GM06990 (cell line): ENCODE measurements around the gene TMEM163.
"Not testable (repeated sequence)": the region's sequence is repeated elsewhere in the genome, so short reads cannot be mapped to it uniquely, and the experiment has no call there.

Experiments
- DNase-seq: peaks from one replicate; pipeline ENCODE4 v3.0.0-alpha.2; 2011; ENCODE audit not compliant: insufficient read length; ENCODE audit errors: extremely low read depth
- H3K27me3 ChIP-seq: replicated peaks from 2 replicates; pipeline ENCODE4 v1.6.0; 2011; ENCODE audit warnings: low read length; ENCODE audit not compliant: control insufficient read depth, insufficient read depth
- H3K36me3 ChIP-seq: 2 replicates; pipeline ENCODE4 v1.5.1; 2011; ENCODE audit warnings: low read length; ENCODE audit not compliant: control insufficient read depth, insufficient read depth
- H3K4me3 ChIP-seq: replicated peaks from 2 replicates; pipeline ENCODE4 v1.5.1; 2011; ENCODE audit warnings: low read depth, mild to moderate bottlenecking, control low read depth, low read length
- TF ChIP-seq, protein P1 (sequence below): IDR thresholded peaks from 2 replicates; pipeline ENCODE4 v1.5.1; 2011; ENCODE audit warnings: low read length, control low read depth, mild to moderate bottlenecking, inconsistent platforms; ENCODE audit not compliant: insufficient read depth, poor library complexity, severe bottlenecking

TMEM163 gene

DNA sequence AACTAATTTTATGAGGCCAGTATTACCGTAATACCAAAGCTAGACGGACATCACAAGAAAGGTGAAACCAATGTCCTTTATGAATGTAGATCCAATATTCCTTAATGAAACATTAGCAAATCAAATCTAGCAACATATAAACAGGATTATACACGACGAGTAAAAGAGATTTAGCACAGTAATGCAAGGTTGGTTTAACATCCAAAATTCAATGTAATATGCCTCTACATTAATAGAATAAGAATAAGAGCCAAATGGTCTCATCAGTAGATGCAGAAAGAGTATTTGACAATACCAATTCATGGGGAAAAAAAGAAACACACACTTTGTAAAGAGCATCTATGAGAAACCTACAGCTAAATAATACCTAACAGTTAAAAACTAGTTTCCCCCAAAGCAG is 99.5 kb downstream of the TMEM163 start:
- TF ChIP-seq, protein P1, sequence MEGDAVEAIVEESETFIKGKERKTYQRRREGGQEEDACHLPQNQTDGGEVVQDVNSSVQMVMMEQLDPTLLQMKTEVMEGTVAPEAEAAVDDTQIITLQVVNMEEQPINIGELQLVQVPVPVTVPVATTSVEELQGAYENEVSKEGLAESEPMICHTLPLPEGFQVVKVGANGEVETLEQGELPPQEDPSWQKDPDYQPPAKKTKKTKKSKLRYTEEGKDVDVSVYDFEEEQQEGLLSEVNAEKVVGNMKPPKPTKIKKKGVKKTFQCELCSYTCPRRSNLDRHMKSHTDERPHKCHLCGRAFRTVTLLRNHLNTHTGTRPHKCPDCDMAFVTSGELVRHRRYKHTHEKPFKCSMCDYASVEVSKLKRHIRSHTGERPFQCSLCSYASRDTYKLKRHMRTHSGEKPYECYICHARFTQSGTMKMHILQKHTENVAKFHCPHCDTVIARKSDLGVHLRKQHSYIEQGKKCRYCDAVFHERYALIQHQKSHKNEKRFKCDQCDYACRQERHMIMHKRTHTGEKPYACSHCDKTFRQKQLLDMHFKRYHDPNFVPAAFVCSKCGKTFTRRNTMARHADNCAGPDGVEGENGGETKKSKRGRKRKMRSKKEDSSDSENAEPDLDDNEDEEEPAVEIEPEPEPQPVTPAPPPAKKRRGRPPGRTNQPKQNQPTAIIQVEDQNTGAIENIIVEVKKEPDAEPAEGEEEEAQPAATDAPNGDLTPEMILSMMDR: no peak
- no peaks in the 10 kb centered on the region for H3K36me3 ChIP-seq

DNA sequence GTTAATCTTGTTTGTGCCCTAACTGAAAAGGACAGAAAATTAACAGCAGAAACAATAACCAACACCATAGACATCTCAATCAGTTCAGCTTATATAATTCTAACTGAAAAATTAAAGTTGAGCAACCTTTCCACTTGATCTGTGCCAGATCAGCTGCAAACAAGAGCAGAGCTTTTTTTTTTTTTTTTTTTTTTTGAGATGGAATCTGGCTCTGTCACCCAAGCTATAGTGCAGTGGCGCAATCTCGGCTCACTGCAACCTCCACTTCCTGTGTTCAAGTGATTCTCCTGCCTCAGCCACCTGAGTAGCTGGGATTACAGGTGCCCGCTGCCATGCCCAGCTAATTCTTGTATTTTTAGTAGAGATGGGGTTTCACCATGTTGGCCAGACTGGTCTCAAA is 103.3 kb downstream of the TMEM163 start:
- H3K36me3 ChIP-seq, DNase-seq, H3K4me3 ChIP-seq, H3K27me3 ChIP-seq: not testable (repeated sequence)

More for the DNA sequence above, 99.5 kb downstream of the TMEM163 start:
- DNase-seq: no peak
- H3K27me3 ChIP-seq: no peaks in the 10 kb centered on the region
- H3K4me3 ChIP-seq: no peak overlapping the region

DNA sequence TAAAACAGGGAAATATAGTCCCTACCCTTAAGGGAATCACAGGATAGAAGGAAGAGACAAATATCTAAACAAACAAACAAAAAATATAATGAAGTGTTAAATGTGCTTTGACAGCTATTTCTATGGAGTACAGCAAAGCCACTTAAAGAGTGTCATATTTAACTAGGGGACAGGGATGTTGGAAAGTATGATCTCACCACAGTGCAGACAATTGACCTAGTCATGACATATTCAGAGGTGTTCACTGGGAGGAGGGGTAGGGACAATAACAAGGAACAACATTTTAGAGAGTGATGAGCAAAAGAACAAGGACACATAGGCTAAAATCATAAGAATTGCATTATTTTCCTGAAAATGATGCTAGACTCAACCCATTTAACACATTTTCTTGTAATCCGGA is 107.5 kb downstream of the TMEM163 start:
- TF ChIP-seq, protein P1: no peak
- no peak for DNase-seq
- Histone ChIP-seq H3K36me3 (no peaks in the 10 kb centered on the region), H3K27me3 (no peaks in the 10 kb centered on the region), H3K4me3 (no peak overlapping the region)

DNA sequence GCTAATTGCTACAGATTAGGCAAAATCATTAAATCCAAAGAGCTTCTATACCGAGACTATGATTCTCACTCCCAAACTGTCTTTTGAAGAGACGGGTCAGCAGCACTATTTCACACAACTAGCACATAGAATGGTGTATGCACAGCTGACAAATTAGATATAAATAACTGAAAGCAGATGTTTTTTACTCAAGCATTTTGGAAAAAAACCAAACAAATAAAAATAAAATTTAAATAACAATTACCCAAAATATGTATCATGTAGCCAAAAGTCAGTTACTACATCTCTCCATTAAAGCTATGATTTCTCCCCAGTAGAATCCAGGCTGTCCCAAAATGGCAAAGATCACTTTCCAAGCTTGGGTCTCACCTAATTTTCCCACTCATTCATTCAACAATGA is 107.9 kb downstream of the TMEM163 start:
- Histone ChIP-seq H3K27me3 (no peaks in the 10 kb centered on the region), H3K4me3 (no peak overlapping the region), H3K36me3 (no peaks in the 10 kb centered on the region)
- DNase-seq: no peak
- TF ChIP-seq, protein P1: no peak

DNA sequence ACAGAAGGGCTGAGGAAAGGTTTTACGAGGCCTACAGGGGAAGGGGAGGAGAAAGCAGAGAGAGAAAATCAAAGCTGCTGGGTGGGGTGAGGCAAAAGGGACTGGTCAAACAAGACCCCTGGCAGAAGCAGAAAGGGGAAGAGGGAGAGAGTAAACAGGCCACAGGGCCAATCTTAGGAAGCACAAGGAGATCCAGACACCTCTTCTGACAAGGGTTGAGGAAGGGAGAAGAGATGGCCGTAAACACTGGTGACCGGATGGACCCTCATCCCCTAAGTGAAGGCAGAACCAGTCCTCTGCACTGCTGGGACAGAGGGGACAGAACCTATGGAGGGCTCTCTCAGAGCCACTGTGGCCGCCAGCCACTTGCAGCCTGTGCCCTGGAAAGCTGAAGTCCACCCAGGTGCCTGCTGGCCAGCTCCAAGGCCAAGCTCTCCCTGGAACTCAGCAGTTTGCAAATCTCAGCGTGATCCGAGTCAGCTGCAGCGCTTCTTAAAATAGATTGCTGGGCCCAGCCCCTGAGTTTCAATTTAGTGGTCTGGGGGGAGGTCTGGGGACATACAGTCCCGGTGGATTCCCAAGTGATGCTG is 108.8 kb downstream of the TMEM163 start:
- TF ChIP-seq, protein P1: no peak
- Histone ChIP-seq H3K27me3 (no peaks in the 10 kb centered on the region), H3K36me3 (no peaks in the 10 kb centered on the region), H3K4me3 (no peak overlapping the region)
- DNase-seq: no peak

DNA sequence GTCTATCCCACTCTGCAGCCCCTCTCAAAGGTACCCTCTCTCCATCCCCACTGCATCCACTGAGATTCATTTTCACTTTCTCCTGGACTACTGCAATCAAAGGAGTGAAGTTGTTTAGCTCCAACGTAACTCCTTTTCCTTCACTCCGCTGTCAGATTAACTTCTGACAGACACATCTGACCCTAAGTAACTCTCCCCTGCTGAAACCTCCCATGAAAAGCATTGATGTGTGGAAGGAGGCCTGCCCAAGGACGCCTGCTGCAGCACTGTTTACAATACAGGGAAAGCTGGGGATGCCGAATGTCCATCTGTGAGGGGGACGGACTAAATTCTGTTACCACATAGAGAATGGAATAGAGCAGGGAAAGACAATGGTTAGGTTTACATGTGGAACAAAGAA is 114.8 kb downstream of the TMEM163 start:
- Histone ChIP-seq H3K27me3 (no peaks in the 10 kb centered on the region), H3K4me3 (no peak overlapping the region)
- TF ChIP-seq, protein P1: no peak

More for the DNA sequence above, 114.8 kb downstream of the TMEM163 start:
- DNase-seq: no peak
- H3K36me3 ChIP-seq: no peaks in the 10 kb centered on the region
